Stimulated activated CD8-positive, alpha-beta memory T cell treated with anti-CD3 and anti-CD28 coated beads, Interleukin-4, amount 100 ng/mL, for 24 hours (primary cell): ENCODE measurements around the gene UBASH3B.
A peak's percentile ranks its signal among the peaks of the same experiment; 100 is the strongest.

Source experiments
- DNase-seq: peaks from one replicate; pipeline ENCODE4 v3.0.0-alpha.2; 2020; ENCODE audit warnings: low read depth

Gene UBASH3B

GRCh38 chr11:122754553-122755322 lies 99.2 kb downstream of the UBASH3B start:
- peak; percentile 11 for DNase-seq

GRCh38 chr11:122755409-122755808 lies 99.9 kb downstream of the UBASH3B start:
- DNase-seq = no peak

GRCh38 chr11:122755941-122756340 lies 100.4 kb downstream of the UBASH3B start:
- DNase-seq = no peak

- peak; percentile 26 for DNase-seq
These were observed 100.9 kb downstream of the UBASH3B start for GRCh38 chr11:122756417-122756816.

GRCh38 chr11:122757201-122757600 lies 101.7 kb downstream of the UBASH3B start:
- no peak for DNase-seq

- DNase-seq = no peak
These were observed 102.8 kb downstream of the UBASH3B start for GRCh38 chr11:122758339-122758738.

- DNase-seq = no peak
These were observed 103.5 kb downstream of the UBASH3B start for GRCh38 chr11:122758974-122759373.

GRCh38 chr11:122763108-122763507 lies 107.6 kb downstream of the UBASH3B start:
- no peak for DNase-seq

- DNase-seq = no peak
These were observed 109.0 kb downstream of the UBASH3B start for GRCh38 chr11:122764371-122765090.

GRCh38 chr11:122765487-122766131 lies 110.1 kb downstream of the UBASH3B start:
- no peak for DNase-seq

- DNase-seq = no peak
These were observed 113.7 kb downstream of the UBASH3B start for GRCh38 chr11:122769126-122769780.

- no peak for DNase-seq
These were observed 117.4 kb downstream of the UBASH3B start for GRCh38 chr11:122772945-122773344.

- DNase-seq = no peak
These were observed 118.3 kb downstream of the UBASH3B start for GRCh38 chr11:122773781-122774266.

- DNase-seq = no peak
These were observed 120.3 kb downstream of the UBASH3B start for GRCh38 chr11:122775675-122776271.

GRCh38 chr11:122776546-122776945 lies 121.0 kb downstream of the UBASH3B start:
- no peak for DNase-seq

- no peak for DNase-seq
These were observed 121.8 kb downstream of the UBASH3B start for GRCh38 chr11:122777343-122777742.

GRCh38 chr11:122778148-122778547 lies 122.6 kb downstream of the UBASH3B start:
- no peak for DNase-seq

GRCh38 chr11:122779047-122779629 lies 123.6 kb downstream of the UBASH3B start:
- DNase-seq = no peak

GRCh38 chr11:122780296-122780949 lies 124.9 kb downstream of the UBASH3B start:
- no peak for DNase-seq

- DNase-seq = peak; percentile 66
These were observed 126.1 kb downstream of the UBASH3B start for GRCh38 chr11:122781378-122782195.
